Camera-type eye (tissue), 1 donor: ENCODE results near the gene SMIM31. TPM values are rescaled to one million over a fixed set of nuclear protein-coding genes. Genes with fewer than 3 reads are reported as not detected.

Experiments
- total RNA-seq: library from RNA; depleted of rRNA; stranded (reverse); fragments of >200 nt; gene quantifications from one replicate; pipeline ENCODE4 v1.2.3, GENCODE V29; 2014

Gene SMIM31
- 0.11 TPM for total RNA-seq

DNA sequence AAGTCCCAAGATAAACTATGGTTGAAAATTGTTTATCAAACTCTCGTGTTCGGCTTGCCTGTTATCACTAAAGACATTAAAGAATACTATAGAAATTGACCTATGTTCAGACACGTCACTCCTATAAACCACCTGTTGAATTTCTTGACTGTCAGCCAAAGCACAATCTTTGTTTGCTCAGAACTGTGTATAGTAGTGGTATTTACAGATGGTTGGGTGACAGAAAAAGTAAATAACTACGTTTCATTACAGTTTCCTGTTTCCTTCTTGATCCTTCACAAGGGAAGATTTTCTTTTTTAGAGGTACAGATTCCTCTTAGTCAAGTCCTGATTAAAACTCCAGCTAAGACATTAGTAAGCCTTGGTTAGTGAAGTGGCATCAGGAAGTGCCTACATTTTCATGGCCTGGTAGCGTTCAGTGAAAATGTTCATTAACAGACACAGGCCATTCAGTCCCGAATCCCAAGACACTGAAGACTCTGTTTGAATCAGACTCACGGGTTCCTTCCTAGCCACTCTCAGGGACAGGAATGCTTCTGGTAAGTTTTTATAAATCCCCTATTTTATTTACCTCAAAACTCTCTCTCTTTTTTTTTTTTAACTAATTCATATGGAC, at the start of gene SMIM31:
Gene SMIM31 (plus strand): TSS at position 259 of the 616 bp plus-strand sequence. CDS start 16,313 bp downstream, outside the sequence.

Other genes starting within 250 kb of the SMIM31 start
- gene APELA, start 123.0 kb downstream of the SMIM31 start, total RNA-seq: 2.7 TPM
- gene TRIM61, start 223.5 kb downstream of the SMIM31 start, total RNA-seq: 2.7 TPM